ENCODE measurements around the gene ARAP1. TPM values are rescaled to one million over a fixed set of nuclear protein-coding genes. Genes with fewer than 3 reads are reported as not detected.
A peak's percentile ranks its signal among the peaks of the same experiment; 100 is the strongest.

Gene ARAP1
- total RNA-seq, 1 experiment from 2014 or later = 73.6 TPM

DNA sequence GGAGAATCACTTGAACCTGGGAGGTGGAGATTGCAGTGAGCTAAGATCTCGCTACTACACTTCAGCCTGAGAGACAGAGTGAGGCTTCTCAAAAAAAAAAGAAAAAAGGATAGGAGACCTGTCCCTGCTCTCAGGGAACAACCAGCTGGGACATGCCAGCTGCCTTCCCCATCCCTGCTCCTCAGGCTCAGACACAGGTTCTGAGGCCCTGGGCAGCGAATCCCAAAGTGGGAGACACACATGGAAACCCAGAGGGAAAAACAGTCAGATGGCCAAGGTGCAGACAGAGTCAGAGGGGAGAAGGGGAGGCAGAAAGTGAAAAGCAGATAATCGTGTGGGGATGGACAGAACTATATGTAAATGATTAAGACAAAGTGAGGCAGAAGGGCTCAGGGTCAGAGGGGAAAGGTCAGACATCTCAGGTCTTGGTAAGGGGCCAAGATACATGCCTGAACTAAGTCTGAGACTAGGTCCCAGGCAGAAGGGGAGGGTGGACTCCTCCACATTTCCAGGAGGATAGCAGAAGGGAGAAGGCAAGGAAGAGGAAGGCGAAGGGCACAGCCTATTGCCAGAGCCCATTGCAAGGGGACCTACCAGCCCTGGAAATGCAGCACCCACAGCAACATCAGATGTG, 27.4 kb upstream of the ARAP1 start:
- Histone ChIP-seq H3K9me3 (ENCODE audit: control insufficient read depth, insufficient read depth, low read depth, low read length) (no peaks in the 10 kb centered on the region), H3K4me3 (ENCODE audit: low read depth in 2 of 2, low read length in 2 of 2) (no peak overlapping the region), H3K27me3 (ENCODE audit: control insufficient read depth, insufficient read depth, low read length) (no peaks in the 10 kb centered on the region), H3K27ac (ENCODE audit: low read length) (no peak overlapping the region), H3K36me3 (ENCODE audit: control insufficient read depth, insufficient read depth, low read length) (no peaks in the 10 kb centered on the region; the same call in 1 of the 2 replicates), H3K4me1 (ENCODE audit: control insufficient read depth, insufficient read depth, low read length) (peaks cover 12% of the 10 kb centered on the region)
- no TSS peak for BruUV-seq (replicated peaks)
- DNase-seq (ENCODE audit: low read depth, low spot score) (no peak), ATAC-seq (no peak)
- intact Hi-C loops (cut with micrococcal nuclease; ENCODE audit: unreplicated experiment) (no loop called here), in situ Hi-C loops (cut with HindIII; ENCODE audit: low pct_unique_long_range_greater_than_20kb, low sequenced_read_pairs) (no loop called here)
- TF ChIP-seq REST (IDR thresholded peaks at IDR 0.05; ENCODE audit: insufficient read depth in 1 of 2, low read depth in 2 of 2, low read length in 1 of 2) (no peak), POLR2AphosphoS5 (IDR thresholded peaks at IDR 0.05; ENCODE audit: low read depth, low read length) (no peak), TCF7L2 (IDR thresholded peaks at IDR 0.05; ENCODE audit: low read depth, low read length) (no peak), CTCF (IDR thresholded peaks at IDR 0.05) (no peak)
- ChIA-PET POLR2A (no interaction called here), CTCF (no interaction called here)

- POLR2A ChIA-PET = no interaction called here
- BruUV-seq (replicated peaks) = TSS peak; percentile 63
These were observed 26.6 kb upstream of the ARAP1 start for GRCh38 chr11:72778535-72779494.

More at GRCh38 chr11:72778535-72779494, 26.6 kb upstream of the ARAP1 start:
- Histone ChIP-seq H3K27me3 (ENCODE audit: control insufficient read depth, insufficient read depth, low read length) (no peaks in the 10 kb centered on the region), H3K4me1 (ENCODE audit: control insufficient read depth, insufficient read depth, low read length) (peaks cover 12% of the 10 kb centered on the region), H3K9me3 (ENCODE audit: control insufficient read depth, insufficient read depth, low read depth, low read length) (no peaks in the 10 kb centered on the region), H3K27ac (ENCODE audit: low read length) (no peak overlapping the region), H3K4me3 (ENCODE audit: low read depth in 2 of 2, low read length in 2 of 2) (no peak overlapping the region), H3K36me3 (ENCODE audit: control insufficient read depth, insufficient read depth, low read length) (no peaks in the 10 kb centered on the region; the same call in 1 of the 2 replicates)
- CTCF ChIA-PET = no interaction called here
- intact Hi-C loops (cut with micrococcal nuclease; ENCODE audit: unreplicated experiment) (no loop called here), in situ Hi-C loops (cut with HindIII; ENCODE audit: low pct_unique_long_range_greater_than_20kb, low sequenced_read_pairs) (no loop called here)
- TF ChIP-seq CTCF (IDR thresholded peaks at IDR 0.05) (no peak), REST (IDR thresholded peaks at IDR 0.05; ENCODE audit: insufficient read depth in 1 of 2, low read depth in 2 of 2, low read length in 1 of 2) (no peak), POLR2AphosphoS5 (IDR thresholded peaks at IDR 0.05; ENCODE audit: low read depth, low read length) (no peak), SIN3A (IDR thresholded peaks at IDR 0.05; ENCODE audit: borderline replicate concordance, insufficient read depth, low read depth, low read length) (no peak), TCF7L2 (IDR thresholded peaks at IDR 0.05; ENCODE audit: low read depth, low read length) (no peak)
- no peak for ATAC-seq
- DNase-seq (ENCODE audit: low read depth, low spot score) = no peak

Data from Panc1 (cell line).